Measurements from ENCODE around the gene ASTN1. TPM values are rescaled to one million over a fixed set of nuclear protein-coding genes. Genes with fewer than 3 reads are reported as not detected.
"Not testable (repeated sequence)": the region's sequence is repeated elsewhere in the genome, so short reads cannot be mapped to it uniquely, and the experiment has no call there.

Gene ASTN1
- total and polyA plus RNA-seq, 12 donors = 0.14 to 0.88 (median 0.34) TPM

DNA sequence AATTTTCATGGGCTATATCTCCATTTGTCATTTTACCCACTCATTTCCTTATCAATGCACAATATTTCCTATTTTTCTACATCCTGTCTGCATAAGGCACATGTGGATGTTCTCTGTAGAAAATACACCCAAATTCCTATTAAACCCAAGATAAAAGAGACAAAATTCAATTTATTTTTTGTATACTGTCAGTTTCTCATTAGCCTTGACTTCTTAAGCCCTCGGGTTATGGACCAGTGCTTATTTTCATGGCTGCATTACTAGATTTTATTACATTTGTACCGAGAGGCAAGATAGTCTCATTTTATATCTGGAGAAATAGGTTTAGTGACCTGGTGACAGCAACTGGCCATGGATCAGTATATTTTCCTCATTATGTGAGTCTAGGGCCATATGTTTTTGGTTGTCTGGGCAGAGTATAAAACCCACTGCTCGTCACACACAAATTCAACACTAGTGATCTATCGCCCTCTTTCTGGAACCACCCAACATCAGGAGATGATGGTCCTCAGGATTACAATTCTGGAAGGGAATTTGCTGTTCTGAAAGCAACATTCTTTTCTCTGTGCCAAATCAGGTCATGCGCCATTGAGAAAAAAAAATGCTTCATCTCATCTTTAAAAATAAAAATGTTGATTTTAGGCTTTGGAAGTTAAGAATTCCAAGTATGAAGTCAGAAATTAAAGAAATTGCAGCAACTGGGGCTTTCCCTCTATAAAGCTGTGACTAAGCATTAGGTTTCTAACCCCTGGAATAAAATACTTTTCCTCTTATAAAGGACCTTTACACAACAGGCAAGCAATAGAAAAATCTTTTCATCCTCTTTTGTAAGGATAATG is 81.4 kb downstream of the ASTN1 start:
- ATAC-seq (no peak), DNase-seq (no peak)
- Histone ChIP-seq H3K27ac (no peak overlapping the region), H3K36me3 (no peaks in the 10 kb centered on the region), H3K9me3 (no peaks in the 10 kb centered on the region), H3K4me1 (no peaks in the 10 kb centered on the region), H3K4me3 (no peak overlapping the region), H3K27me3 (peaks cover 0 to 8% (median 0%) of the 10 kb centered on the region in 7 donors)
- 80 to 92% methylated on average over 5 of the region's 5 CpGs for WGBS, 2 donors
- TF ChIP-seq, protein P1, sequence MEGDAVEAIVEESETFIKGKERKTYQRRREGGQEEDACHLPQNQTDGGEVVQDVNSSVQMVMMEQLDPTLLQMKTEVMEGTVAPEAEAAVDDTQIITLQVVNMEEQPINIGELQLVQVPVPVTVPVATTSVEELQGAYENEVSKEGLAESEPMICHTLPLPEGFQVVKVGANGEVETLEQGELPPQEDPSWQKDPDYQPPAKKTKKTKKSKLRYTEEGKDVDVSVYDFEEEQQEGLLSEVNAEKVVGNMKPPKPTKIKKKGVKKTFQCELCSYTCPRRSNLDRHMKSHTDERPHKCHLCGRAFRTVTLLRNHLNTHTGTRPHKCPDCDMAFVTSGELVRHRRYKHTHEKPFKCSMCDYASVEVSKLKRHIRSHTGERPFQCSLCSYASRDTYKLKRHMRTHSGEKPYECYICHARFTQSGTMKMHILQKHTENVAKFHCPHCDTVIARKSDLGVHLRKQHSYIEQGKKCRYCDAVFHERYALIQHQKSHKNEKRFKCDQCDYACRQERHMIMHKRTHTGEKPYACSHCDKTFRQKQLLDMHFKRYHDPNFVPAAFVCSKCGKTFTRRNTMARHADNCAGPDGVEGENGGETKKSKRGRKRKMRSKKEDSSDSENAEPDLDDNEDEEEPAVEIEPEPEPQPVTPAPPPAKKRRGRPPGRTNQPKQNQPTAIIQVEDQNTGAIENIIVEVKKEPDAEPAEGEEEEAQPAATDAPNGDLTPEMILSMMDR (IDR thresholded peaks at IDR 0.05) = no peak
- intact Hi-C loops (cut with DNase I) = no loop called here

DNA sequence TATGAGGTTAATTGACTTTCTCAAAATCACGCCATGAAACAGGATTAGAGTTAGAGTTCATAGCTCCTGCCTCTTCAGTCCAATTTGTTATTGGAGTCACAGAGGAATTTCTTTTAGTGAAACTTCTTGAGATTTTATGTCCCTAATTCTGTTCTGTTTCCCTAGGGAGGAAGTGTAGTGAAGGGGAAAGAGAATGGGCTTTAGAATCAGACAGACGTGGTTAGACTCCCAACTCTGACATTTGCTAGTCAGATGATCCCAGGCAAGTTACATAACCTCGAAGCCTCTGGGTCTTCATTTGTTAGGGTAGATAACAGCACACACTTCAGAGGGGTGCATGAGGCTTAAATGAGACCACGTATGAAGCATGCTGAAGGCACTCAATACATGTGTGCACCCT is 83.9 kb downstream of the ASTN1 start:
- 63 to 71% methylated on average over 4 of the region's 4 CpGs for WGBS, 2 donors
- ATAC-seq = no peak
- H3K9me3 ChIP-seq = no peaks in the 10 kb centered on the region
- no peaks in the 10 kb centered on the region for H3K4me1 ChIP-seq
- H3K36me3 ChIP-seq = no peaks in the 10 kb centered on the region
- DNase-seq = no peak
- TF ChIP-seq, protein P1 (IDR thresholded peaks at IDR 0.05) = no peak
- H3K27ac ChIP-seq = no peak overlapping the region
- no peak overlapping the region for H3K4me3 ChIP-seq
- peaks cover 0 to 11% (median 0%) of the 10 kb centered on the region in 7 donors for H3K27me3 ChIP-seq
- intact Hi-C loops (cut with DNase I) = no loop called here

DNA sequence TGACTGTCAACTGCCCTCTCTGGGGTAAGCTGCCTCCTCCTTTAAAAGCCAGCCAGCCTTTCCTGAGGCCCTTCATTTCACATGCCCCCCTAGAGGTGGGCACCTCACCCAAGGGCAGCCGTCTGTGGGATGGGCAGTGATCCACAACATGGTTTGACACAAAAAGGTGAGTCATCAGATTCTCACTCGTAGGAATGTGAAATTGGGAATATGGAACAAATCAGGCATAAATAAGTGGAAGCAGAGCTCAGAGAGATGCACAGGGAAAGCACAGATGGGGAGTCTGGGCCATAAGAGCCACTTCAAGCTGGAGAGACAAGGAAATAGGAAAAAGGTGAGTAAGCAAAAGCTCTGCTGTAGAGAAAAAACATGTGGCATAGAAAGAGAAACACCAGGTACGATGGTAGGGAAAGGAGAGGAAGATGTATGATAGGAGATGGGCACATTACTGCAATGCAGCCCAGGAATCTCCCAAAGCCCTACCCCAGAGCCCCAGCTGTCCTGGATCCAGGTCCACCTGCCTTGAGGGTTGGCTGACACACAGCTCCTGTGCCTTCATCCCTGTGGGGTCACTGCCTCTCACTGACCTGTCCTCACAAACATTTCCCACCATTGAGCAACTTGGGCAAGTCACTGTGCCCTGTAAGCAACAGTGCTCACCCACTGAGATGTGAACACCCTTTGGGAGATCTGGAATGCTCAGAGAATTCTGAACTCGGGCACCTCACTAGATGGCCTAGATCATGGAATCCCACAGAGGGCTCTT is 86.6 kb downstream of the ASTN1 start:
- Histone ChIP-seq H3K27ac (no peak overlapping the region), H3K36me3 (no peaks in the 10 kb centered on the region), H3K27me3 (peaks cover 0 to 12% (median 0%) of the 10 kb centered on the region in 7 donors), H3K4me3 (no peak overlapping the region), H3K9me3 (no peaks in the 10 kb centered on the region), H3K4me1 (no peaks in the 10 kb centered on the region)
- ATAC-seq (no peak), DNase-seq (no peak)
- TF ChIP-seq, protein P1 (IDR thresholded peaks at IDR 0.05) = no peak
- intact Hi-C loops (cut with DNase I) = no loop called here
- WGBS, 2 donors = 74 to 81% methylated on average over 4 of the region's 4 CpGs

GRCh38 chr1:177077006-177077405 is 87.5 kb downstream of the ASTN1 start:
- WGBS, 2 donors = 91 to 95% methylated on average over 8 of the region's 8 CpGs
- H3K36me3 ChIP-seq = no peaks in the 10 kb centered on the region
- no peaks in the 10 kb centered on the region for H3K9me3 ChIP-seq
- H3K27me3 ChIP-seq = peaks cover 0 to 12% (median 0%) of the 10 kb centered on the region in 7 donors
- DNase-seq = no peak
- intact Hi-C loops (cut with DNase I) = no loop called here
- no peak overlapping the region for H3K4me3 ChIP-seq
- no peaks in the 10 kb centered on the region for H3K4me1 ChIP-seq
- ATAC-seq = no peak
- H3K27ac ChIP-seq = no peak overlapping the region
- TF ChIP-seq, protein P1 (IDR thresholded peaks at IDR 0.05) = no peak

GRCh38 chr1:177074811-177075210 is 89.7 kb downstream of the ASTN1 start:
- H3K27me3 ChIP-seq = peaks cover 0 to 12% (median 0%) of the 10 kb centered on the region in 7 donors
- WGBS, 2 donors = 93 to 95% methylated on average over 3 of the region's 3 CpGs
- DNase-seq; H3K4me1 ChIP-seq; intact Hi-C loops (cut with DNase I); H3K9me3 ChIP-seq; H3K27ac ChIP-seq; H3K36me3 ChIP-seq; ATAC-seq; H3K4me3 ChIP-seq: not testable (repeated sequence)
